NOMO-1 treated with DMSO at 0.1 percent for 48 hours (cell line): Measurements from ENCODE around the gene ZNF831.

Experiments used
- DNase-seq: peaks from one replicate; lab custom pipeline; 2025; ENCODE audit not compliant: unreplicated experiment; lab: John Stamatoyannopoulos, UW

The ZNF831 gene

DNA sequence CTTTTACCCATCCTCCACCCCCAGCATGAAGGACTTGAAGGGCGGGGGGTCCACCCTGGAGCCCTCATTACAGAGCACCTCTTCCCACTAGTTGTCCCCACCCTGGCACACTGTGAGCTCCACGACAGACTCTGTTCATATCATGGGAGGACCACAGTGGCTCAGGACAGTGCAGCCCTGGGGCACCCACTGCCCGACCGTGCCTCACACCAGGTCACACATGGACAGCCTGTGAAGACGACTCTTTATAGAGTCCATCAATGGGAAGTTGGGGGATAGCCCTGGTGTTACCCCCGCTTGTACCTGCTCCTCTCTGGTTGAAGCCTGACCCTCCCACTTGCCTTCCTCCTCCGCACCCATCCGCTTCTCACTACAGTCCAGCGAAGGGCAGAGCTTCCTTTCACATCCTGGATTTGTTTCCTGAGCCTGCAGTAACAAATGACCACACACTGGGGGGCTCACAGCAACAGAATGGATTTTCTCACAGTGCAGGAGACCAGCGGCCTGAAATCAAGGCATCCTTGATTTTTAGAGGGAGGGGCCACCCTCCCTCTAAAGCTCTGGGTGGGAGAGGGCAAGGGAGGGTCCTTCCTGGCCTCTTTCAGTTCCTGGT, 15.5 kb downstream of the ZNF831 start:
- no peak for DNase-seq

DNA sequence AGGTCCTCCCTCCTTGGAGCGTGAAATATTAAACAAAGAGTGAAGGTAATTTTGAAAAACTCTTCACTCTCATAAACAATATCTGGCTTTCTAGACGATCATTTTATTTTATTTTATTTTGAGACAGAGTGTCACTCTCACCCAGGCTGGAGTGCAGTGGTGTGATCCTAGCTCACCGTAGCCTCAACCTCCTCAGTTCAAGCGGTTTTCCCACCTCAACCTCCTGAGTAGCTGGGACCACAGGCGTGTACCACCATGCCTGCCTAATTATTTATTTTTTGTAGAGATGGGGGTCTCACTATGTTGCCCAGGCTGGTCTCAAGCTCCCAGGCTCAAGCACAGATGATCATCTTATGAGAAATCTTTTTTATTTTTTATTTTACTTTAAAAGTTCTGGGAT, 16.4 kb downstream of the ZNF831 start:
- no peak for DNase-seq

DNA sequence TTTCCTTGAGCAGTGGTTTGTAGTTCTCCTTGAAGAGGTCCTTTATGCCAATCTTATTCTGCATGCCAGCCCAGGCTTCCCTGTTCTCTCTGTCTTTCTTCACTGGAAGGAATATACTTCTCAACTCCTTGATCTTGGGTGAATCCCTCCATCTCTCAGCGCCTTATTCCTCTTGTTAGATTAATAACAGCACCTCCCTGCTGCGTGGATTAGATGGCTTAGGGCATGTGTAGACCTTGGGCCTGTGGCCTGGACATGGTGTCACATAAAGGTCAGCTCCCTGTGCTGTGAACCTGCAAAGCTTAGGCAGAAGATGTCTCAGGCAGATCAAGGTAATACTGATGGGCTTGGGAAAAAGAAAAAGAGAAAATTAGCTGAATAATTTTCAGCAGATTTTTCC, 18.3 kb downstream of the ZNF831 start:
- DNase-seq, result no peak

- DNase-seq, result peak; percentile 17
Observed at GRCh38 chr20:59182401-59183044, 18.9 kb downstream of the ZNF831 start.

DNA sequence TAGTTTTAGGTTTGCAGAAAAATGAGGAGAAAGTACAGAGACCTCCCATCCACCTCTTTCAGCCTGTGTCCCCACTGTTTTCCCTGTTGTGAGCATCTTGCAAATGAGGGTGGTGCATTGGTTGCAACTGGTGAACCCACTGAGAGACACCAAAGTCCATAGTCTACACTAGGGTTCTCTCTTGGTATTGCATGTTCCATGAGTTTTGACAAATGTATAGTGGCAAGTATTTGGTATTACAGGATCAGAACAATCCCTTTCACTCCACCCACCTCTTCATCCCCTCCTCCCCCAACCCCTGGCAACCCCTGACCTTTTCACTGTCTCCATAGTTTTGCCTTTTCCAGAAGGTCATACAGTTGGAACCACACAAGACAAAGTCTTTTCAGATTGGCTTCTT, 20.1 kb downstream of the ZNF831 start:
- DNase-seq, result no peak

GRCh38 chr20:59184880-59185447, 21.3 kb downstream of the ZNF831 start:
- DNase-seq, result no peak

DNA sequence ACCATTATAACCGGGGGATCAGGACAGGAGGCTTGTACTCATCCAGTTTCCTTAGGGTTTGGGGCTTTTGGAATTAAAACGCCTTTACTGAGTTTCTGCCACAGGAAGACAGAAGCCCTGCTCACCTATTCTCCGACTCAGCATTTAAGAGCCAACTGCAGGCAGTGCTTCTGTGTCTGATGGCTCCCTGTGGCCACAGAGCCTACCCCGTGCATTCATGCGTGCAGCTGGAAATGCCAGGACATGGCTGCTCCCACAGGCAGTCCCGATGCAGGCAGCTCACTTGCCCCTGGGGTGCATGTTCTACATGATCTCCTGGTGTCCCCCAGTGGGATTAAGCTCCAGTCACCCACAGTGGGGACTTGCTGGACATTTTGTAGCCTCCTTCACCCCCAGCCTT, 22.2 kb downstream of the ZNF831 start:
- no peak for DNase-seq

DNA sequence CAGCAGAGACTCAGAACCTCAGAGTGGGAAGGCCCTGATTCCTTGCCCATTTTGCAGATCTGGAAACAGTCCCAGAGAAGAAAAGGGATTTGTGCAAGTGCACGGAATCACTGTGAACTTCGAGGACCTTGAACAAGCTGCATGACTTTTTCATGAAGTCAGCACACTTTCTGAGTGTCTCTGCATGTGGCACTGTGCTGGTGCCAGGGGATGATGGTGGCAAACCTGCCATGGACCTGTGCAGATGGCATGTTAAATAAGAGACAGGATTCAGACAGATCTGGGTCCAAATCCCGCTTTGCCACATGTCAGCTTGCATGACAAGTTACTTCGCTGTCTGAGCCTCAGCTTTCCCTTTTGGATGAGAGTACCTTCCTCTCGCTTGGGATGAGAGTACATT, 26.8 kb downstream of the ZNF831 start:
- no peak for DNase-seq

GRCh38 chr20:59191036-59191755, 27.6 kb downstream of the ZNF831 start:
- no peak for DNase-seq

DNA sequence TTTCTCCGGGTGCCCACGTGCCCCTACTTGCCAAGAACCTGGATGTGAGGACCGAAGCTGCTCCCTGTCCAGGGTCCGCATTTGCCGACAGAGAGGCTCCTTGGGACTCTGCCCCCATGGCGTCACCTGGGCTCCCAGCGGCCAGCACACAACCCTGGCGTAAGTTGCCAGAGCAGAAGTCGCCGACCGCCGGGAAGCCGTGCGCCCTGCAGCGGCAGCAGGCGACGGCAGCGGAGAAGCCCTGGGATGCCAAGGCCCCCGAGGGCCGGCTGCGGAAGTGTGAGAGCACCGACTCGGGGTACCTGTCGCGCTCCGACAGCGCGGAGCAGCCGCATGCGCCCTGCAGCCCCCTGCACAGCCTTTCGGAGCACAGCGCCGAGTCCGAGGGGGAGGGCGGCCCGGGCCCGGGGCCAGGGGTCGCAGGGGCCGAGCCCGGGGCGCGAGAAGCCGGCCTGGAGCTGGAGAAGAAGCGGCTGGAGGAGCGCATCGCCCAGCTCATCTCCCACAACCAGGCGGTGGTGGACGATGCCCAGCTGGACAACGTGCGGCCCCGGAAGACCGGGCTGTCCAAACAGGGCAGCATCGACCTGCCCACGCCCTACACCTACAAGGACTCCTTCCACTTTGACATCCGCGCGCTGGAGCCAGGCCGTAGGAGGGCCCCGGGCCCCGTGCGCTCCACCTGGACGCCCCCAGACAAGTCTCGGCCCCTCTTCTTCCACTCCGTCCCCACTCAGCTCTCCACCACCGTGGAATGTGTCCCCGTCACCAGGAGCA, 28.3 kb downstream of the ZNF831 start:
- DNase-seq, result no peak

DNA sequence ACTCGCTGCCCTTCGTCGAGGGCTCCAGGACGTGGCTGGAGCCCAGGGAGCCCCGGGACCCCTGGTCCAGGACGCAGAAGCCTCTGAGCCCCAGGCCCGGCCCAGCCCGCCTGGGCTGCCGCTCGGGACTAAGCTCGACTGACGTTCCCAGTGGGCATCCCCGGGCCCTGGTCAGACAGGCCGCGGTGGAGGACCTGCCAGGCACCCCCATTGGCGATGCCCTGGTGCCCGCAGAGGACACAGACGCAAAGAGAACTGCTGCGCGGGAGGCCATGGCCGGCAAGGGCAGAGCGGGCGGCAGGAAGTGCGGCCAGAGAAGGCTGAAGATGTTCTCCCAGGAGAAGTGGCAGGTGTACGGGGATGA, 28.9 kb downstream of the ZNF831 start:
- no peak for DNase-seq

DNA sequence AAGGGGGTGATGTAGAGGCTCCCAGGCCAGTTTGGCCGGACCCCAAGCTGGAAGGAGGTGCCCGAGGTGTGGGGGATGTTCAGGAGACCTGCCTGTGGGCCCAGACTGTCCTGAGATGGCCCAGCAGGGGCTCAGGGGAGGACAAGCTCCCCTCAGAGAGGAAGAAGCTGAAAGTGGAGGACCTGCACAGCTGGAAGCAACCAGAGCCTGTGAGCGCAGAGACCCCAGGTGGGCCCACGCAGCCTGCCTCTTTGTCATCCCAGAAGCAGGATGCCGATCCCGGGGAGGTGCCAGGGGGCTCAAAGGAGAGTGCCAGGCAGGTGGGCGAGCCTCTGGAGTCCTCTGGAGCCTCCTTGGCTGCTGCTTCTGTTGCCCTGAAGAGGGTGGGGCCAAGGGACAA, 29.7 kb downstream of the ZNF831 start:
- DNase-seq, result no peak

DNA sequence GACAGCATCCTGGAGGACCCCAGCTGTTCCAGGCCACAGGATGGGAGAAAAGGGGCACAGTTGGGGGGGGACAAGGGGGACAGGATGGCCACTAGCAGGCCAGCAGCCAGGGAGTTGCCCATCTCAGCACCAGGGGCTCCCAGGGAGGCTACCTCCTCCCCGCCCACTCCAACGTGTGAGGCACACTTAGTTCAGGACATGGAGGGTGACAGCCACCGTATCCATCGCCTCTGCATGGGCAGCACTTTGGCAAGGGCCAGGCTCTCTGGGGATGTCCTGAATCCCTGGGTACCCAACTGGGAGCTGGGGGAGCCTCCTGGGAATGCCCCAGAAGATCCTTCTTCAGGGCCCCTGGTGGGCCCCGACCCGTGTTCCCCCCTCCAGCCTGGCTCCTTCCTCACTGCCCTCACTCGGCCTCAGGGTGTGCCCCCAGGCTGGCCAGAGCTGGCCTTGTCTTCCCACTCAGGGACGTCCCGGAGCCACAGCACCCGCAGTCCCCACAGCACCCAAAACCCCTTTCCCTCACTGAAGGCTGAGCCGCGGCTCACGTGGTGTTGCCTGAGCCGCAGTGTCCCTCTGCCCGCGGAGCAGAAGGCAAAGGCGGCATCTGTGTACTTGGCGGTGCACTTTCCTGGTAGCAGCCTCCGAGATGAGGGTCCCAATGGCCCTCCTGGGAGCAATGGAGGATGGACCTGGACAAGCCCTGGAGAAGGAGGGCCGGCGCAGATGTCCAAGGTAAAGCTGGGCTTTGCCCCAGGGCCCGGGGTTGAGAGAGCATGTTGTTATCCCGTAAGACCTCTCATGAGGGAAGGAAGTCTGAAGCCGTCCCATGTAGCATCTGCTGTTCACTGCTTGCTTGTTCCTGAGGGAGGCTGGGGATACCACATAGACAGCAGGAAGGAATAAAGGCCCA, 30.7 kb downstream of the ZNF831 start:
- DNase-seq, result no peak

- no peak for DNase-seq
Observed at GRCh38 chr20:59195316-59195993, 31.8 kb downstream of the ZNF831 start.

DNA sequence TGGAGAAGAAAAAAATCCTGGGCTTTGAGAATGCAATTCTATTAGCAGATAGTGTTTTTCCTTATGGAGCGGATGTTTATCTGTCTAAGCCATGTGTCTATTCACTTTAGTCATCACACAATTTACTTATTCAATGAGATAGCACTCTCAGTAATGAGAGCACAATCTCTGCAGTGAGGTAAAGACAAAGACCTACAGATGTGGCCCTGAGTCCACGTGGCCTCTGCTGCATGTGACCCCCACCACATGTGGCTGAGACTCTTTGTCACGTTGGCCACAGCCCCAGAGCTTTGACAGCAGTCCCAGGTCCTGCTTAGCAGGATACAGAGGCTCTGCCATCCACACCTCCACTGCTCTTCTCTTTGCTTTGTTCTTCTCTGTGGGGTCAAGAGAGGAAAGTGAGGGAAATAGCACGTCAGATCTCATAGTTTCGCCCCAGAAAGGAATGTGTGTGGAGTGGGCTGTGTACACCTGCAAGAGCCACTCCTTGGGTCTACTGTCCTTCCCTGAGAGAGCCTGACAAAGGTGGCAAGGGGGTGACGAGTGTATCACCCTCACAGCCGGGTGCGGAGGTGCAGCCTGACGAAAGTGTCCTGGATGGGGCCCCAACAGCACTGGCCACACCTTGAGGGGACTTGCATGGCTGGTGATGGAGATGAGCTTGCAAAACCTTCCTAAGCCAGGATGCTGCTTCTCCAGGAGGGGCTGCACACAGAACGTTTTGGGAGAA, 40.7 kb downstream of the ZNF831 start:
- no peak for DNase-seq

DNA sequence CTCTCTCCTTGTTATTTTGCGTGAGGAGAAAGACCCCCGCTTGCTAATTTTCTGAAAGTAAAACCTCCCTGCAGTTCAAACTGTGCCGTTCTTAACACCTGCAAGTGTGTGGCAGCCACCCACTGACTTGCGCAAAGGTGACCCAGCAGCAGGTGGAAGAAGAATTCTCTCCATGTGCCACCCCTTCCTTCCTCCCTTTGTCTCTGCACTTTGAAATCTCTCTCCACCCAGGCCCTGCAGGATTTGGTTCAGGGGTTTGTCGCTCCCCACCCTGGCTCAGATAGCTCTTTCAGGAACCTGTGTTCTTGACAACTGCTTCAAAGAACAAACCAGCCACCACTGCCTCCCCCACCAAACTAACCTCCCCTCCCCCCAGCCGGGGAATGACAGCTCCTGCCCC, 41.4 kb downstream of the ZNF831 start:
- no peak for DNase-seq

DNA sequence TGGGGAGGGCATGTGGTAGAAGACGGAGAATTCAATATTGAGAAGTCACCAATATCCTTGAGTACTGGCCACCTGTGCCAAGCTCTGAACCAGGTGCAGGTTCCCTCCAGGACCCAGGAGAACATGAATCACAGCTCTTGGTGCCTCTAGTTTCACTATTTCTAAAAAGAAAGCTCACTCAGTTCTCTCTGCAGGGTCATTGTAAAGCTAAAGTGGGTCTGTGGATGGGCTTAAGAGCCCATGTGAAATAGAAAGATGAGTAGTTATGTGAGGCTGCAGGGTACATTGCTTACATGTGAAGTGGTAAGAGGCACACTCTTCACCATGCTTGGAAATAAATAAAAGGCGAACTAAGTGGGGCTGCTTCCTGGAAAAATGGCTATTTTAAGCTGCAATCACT, 43.6 kb downstream of the ZNF831 start:
- DNase-seq, result no peak

DNA sequence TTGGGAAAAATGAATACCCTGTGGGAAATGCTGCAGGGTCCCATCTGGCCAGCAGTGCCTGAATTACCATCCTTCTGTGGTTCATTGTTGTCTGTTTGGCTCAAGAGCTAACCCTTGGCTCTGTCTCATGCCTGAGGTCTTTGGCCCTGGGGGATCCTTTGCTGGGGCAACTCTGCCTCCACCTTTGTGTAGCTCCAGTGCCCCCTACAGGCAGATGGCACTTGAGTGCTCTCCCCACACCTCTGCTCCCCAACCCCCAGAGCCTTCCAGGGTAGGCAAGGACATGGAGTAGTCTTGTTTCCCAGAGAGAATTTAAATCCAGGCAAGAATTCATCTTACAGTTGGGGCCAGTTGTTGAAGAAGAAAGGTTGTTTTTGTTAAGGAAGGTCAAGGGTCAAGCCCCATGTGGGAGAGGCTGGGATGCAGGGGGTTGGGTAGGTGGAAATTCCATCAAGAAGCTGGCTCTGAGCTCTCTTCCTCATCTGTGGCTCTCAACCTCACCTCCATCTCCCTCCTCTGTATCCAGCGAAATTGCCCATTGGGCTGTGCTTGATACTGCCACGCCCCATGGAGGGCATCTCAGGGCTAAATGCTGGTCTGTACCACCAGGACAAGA, 44.2 kb downstream of the ZNF831 start:
- peak; percentile 29 for DNase-seq

DNA sequence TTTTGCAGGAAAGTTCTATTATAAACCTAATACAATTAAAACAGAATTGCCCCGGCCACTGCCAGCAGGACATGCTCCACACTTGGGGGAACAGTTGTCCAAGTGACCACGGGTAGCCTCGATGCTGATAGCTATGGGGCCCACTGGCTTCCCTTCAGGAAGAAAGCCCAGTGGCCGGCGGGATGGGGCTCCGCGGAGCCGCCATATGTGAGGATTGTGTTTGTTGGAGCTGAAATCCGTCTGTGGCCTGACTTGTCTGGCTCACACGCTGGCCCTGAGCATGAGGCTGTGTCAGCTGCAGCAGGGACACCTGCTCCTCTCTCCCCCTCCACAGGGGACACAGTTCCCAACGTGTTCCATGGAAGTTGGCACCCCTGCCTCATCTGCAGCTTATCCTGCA, 46.6 kb downstream of the ZNF831 start:
- DNase-seq, result no peak
